Panc1 (cell line): Measurements from ENCODE around the gene LRBA.

Experiments
- POLR2AphosphoS5 ChIP-seq: IDR thresholded peaks from 2 replicates; pipeline ENCODE4 v1.6.1; 2012; ENCODE audit warnings: mild to moderate bottlenecking, low read depth, low read length, moderate library complexity
- TF ChIP-seq, protein P1 (sequence below): fragments of 450-650 bp; IDR thresholded peaks from 2 replicates; pipeline ENCODE4 v1.5.1; 2017; ENCODE audit warnings: mild to moderate bottlenecking

DNA sequence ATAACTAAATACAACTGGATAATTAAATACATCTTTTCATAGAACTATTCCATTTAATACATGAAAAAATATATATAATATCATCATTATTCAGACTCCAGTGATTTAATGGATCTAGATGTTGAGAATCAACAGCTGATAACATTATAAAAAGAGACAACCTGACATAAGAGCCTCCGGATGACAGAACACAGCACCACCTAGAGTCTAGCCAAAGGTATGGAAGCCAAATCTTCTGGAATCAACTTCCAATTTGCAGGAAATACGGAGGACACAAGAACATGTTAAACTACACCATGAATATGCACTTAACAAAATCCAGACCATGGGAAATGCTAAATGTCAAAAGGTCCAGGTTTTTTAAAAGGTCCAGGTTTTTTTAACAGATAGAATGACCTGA lies 55.0 kb downstream of the LRBA start:
- no peak for TF ChIP-seq POLR2AphosphoS5
- TF ChIP-seq, protein P1, sequence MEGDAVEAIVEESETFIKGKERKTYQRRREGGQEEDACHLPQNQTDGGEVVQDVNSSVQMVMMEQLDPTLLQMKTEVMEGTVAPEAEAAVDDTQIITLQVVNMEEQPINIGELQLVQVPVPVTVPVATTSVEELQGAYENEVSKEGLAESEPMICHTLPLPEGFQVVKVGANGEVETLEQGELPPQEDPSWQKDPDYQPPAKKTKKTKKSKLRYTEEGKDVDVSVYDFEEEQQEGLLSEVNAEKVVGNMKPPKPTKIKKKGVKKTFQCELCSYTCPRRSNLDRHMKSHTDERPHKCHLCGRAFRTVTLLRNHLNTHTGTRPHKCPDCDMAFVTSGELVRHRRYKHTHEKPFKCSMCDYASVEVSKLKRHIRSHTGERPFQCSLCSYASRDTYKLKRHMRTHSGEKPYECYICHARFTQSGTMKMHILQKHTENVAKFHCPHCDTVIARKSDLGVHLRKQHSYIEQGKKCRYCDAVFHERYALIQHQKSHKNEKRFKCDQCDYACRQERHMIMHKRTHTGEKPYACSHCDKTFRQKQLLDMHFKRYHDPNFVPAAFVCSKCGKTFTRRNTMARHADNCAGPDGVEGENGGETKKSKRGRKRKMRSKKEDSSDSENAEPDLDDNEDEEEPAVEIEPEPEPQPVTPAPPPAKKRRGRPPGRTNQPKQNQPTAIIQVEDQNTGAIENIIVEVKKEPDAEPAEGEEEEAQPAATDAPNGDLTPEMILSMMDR, result peak; percentile 13; the same call in 1 of the 2 replicates
